SU-DHL-6 (cell line): ENCODE data around the gene COBLL1.

ENCODE experiments used
- H2AFZ ChIP-seq: fragments of 200-600 bp; sonication (generic); 2 replicates; pipeline ENCODE4 v1.6.1; 2014; ENCODE audit warnings: low read depth, mild to moderate bottlenecking, moderate library complexity, mixed read lengths, antibody characterized with exemption, low read length; ENCODE audit not compliant: severe bottlenecking
- H3F3A ChIP-seq: fragments of 200-600 bp; shearing (Covaris generic); 2 replicates; pipeline ENCODE4 v1.6.0; 2016; ENCODE audit warnings: antibody characterized with exemption, mild to moderate bottlenecking; ENCODE audit not compliant: insufficient read depth
- H3K27ac ChIP-seq: fragments of 200-600 bp; sonication (generic); 2 replicates; pipeline ENCODE4 v1.5.1; 2016; ENCODE audit warnings: low read depth, mild to moderate bottlenecking, low read length, moderate library complexity, mixed read lengths
- H3K27me3 ChIP-seq: fragments of 200-600 bp; sonication (generic), shearing (Covaris generic); 2 replicates; pipeline ENCODE4 v1.6.0; 2014; ENCODE audit warnings: mild to moderate bottlenecking, low read length
- H3K36me3 ChIP-seq: fragments of 200-600 bp; sonication (generic); 2 replicates; pipeline ENCODE4 v1.6.1; 2014; ENCODE audit warnings: mild to moderate bottlenecking, low read length, mixed read lengths
- H3K4me2 ChIP-seq: fragments of 300-600, 200-600 bp; shearing (Covaris generic), sonication (generic); 2 replicates; pipeline ENCODE4 v1.6.0; 2014; ENCODE audit warnings: low read length, low read depth, mild to moderate bottlenecking; ENCODE audit not compliant: poor library complexity, severe bottlenecking
- H3K4me3 ChIP-seq: fragments of 200-600 bp; sonication (generic); 2 replicates; pipeline ENCODE4 v1.5.1; 2014; ENCODE audit warnings: antibody characterized with exemption, low read length, mild to moderate bottlenecking, mixed read lengths; ENCODE audit not compliant: insufficient read depth, poor library complexity, severe bottlenecking
- H3K79me2 ChIP-seq: fragments of 200-600 bp; sonication (generic); 2 replicates; pipeline ENCODE4 v1.6.1; 2014; ENCODE audit warnings: mild to moderate bottlenecking, low read length, moderate library complexity; ENCODE audit not compliant: insufficient read depth
- H3K9ac ChIP-seq: fragments of 200-600 bp; sonication (generic); 2 replicates; pipeline ENCODE4 v1.7.0; 2014; ENCODE audit warnings: mild to moderate bottlenecking, low read length
- H3K9me2 ChIP-seq: fragments of 200-600 bp; sonication (generic); replicated peaks from 2 replicates; pipeline ENCODE4 v1.6.1; 2014; ENCODE audit warnings: low read length; ENCODE audit not compliant: insufficient read depth
- H3K9me3 ChIP-seq: fragments of 200-600 bp; sonication (generic); 2 replicates; pipeline ENCODE4 v1.6.1; 2014; ENCODE audit warnings: low read length, mixed read lengths; ENCODE audit not compliant: insufficient read depth
- H4K20me1 ChIP-seq: fragments of 200-600 bp; sonication (generic); 2 replicates; pipeline ENCODE4 v1.6.1; 2014; ENCODE audit warnings: low read depth, mild to moderate bottlenecking, antibody characterized with exemption, low read length, moderate library complexity, mixed read lengths
- EZH2phosphoT487 ChIP-seq: fragments of 200-600 bp; sonication (generic), shearing (Covaris generic); conservative IDR thresholded peaks from 2 replicates; pipeline ENCODE4 v1.6.1; 2018; ENCODE audit warnings: mild to moderate bottlenecking, antibody characterized with exemption, low read length, moderate library complexity, mixed read lengths
- TF ChIP-seq, protein P1 (sequence below): fragments of 200-600 bp; sonication (generic); IDR thresholded peaks from one replicate; pipeline ENCODE4 v1.5.1; 2017; ENCODE audit warnings: antibody characterized with exemption, mild to moderate bottlenecking, low read length, moderate library complexity; ENCODE audit not compliant: insufficient read depth, poor library complexity, severe bottlenecking

The COBLL1 gene

DNA sequence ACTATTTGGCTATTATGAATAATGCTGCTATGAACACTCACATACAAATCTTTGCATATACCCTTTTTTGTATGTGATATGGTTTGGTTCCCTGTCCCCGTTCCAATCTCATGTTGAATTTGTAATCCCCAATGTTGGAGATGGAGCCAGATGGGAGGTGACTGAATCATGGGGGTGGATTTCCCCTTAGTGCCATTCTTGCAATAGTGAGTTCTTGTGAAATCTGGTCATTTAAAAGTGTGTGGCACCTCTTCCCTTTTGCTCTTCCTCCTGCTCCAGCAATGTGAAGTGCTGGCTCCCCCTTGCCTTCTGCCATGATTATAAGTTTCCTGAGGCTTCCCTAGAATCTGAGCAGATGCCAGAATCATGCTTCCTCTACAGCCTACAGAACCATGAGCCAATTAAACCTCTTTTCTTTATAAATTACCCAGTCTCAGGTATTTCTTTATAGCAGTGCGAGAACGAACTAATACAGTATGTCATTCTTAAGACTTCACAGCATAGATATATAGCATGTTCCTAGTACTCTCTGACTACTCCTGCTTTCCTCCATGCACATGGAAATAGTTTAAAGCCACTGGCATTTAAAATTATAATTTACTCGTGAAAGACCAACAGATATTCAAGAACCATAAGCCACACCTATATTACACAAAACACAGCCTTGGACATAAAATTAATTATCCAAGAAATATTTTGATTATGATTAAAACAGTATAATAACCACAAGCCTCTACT, 75.2 kb downstream of the COBLL1 start:
- Histone ChIP-seq H3K9me2 (no peaks in the 10 kb centered on the region), H3K36me3 (no peaks in the 10 kb centered on the region), H2AFZ (no peak overlapping the region), H3K79me2 (no peaks in the 10 kb centered on the region), H3K27me3 (no peaks in the 10 kb centered on the region; the same call in 1 of the 2 replicates), H4K20me1 (no peaks in the 10 kb centered on the region), H3K4me2 (no peak overlapping the region), H3K9me3 (no peaks in the 10 kb centered on the region), H3K4me3 (no peak overlapping the region), H3K27ac (no peak overlapping the region), H3F3A (no peaks in the 10 kb centered on the region), H3K9ac (no peak overlapping the region)
- TF ChIP-seq EZH2phosphoT487: no peak
- TF ChIP-seq, protein P1, sequence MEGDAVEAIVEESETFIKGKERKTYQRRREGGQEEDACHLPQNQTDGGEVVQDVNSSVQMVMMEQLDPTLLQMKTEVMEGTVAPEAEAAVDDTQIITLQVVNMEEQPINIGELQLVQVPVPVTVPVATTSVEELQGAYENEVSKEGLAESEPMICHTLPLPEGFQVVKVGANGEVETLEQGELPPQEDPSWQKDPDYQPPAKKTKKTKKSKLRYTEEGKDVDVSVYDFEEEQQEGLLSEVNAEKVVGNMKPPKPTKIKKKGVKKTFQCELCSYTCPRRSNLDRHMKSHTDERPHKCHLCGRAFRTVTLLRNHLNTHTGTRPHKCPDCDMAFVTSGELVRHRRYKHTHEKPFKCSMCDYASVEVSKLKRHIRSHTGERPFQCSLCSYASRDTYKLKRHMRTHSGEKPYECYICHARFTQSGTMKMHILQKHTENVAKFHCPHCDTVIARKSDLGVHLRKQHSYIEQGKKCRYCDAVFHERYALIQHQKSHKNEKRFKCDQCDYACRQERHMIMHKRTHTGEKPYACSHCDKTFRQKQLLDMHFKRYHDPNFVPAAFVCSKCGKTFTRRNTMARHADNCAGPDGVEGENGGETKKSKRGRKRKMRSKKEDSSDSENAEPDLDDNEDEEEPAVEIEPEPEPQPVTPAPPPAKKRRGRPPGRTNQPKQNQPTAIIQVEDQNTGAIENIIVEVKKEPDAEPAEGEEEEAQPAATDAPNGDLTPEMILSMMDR: no peak

DNA sequence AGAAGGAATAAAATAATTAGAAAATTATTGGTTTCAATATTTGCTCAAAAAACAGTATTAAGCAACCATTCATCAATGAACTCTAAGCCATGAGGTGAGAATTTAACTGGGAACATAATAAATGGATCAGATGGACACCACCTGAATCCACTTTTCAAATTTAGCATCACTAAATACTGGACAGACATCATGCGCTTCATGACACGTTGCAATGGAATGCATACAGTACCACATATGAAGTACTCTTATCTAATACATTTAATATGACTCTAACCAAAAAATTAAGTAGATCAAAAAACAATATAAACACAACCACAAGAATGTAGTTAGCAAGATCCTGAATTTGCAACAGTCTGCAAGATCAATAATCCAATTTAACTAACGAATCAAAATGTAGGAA, 76.6 kb downstream of the COBLL1 start:
- Histone ChIP-seq H4K20me1 (no peaks in the 10 kb centered on the region), H3K4me3 (no peak overlapping the region), H3K4me2 (no peak overlapping the region), H3K36me3 (no peaks in the 10 kb centered on the region), H2AFZ (no peak overlapping the region), H3F3A (no peaks in the 10 kb centered on the region), H3K9me2 (no peaks in the 10 kb centered on the region), H3K9me3 (no peaks in the 10 kb centered on the region), H3K27ac (no peak overlapping the region), H3K27me3 (no peaks in the 10 kb centered on the region), H3K9ac (no peak overlapping the region), H3K79me2 (no peaks in the 10 kb centered on the region)
- no peak for TF ChIP-seq EZH2phosphoT487
- TF ChIP-seq, protein P1: no peak

DNA sequence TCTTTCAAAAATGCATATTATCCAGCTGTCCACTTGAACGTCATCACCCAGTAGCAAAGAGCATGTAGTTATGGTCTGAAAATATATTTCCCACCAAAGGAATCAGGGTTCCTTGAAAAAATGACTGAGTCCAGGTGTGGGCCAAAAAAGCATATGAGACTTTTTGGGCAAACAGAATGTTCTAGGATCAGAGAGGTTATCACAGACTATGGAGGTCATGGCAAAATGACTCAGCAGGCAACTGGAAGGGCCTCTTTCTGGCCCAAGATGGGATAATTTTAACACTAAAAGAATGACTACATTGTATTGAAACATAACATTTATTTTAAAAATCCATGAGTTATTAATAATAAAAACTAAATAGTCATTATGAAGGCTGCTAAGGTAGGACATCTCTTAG, 77.1 kb downstream of the COBLL1 start:
- Histone ChIP-seq H3K4me3 (no peak overlapping the region), H3K4me2 (no peak overlapping the region), H3F3A (no peaks in the 10 kb centered on the region), H3K9me2 (no peaks in the 10 kb centered on the region), H3K27ac (no peak overlapping the region), H3K36me3 (no peaks in the 10 kb centered on the region), H4K20me1 (no peaks in the 10 kb centered on the region), H3K9me3 (no peaks in the 10 kb centered on the region), H3K27me3 (no peaks in the 10 kb centered on the region), H3K79me2 (no peaks in the 10 kb centered on the region), H2AFZ (no peak overlapping the region), H3K9ac (no peak overlapping the region)
- no peak for TF ChIP-seq EZH2phosphoT487

DNA sequence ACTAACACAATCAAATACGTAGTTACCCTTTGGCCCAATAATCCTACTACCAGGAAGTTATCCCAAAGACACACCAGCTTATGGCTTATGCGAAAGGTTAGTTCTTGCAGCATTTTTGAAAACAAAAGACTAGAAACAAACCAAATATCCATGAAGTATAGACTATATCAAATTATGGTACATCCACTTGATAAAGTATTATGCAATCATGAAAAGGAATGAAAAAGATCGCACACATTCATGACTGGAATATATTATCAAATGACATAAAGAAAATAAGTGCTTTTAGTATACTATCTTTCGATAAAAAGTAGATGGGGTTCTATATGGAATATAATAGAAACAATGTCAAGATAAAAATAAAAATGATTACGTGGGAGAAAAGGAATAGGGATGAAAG, 78.2 kb downstream of the COBLL1 start:
- H3K9me2 ChIP-seq: no peaks in the 10 kb centered on the region
- no peak overlapping the region for H3K27ac ChIP-seq

More for the DNA sequence above, 78.2 kb downstream of the COBLL1 start:
- H4K20me1 ChIP-seq: no peaks in the 10 kb centered on the region
- no peaks in the 10 kb centered on the region for H3K79me2 ChIP-seq
- no peaks in the 10 kb centered on the region for H3K27me3 ChIP-seq
- H3K9ac ChIP-seq: no peak overlapping the region
- no peak overlapping the region for H3K4me2 ChIP-seq
- no peak for TF ChIP-seq EZH2phosphoT487
- TF ChIP-seq, protein P1: no peak
- no peak overlapping the region for H2AFZ ChIP-seq
- H3K4me3 ChIP-seq: no peak overlapping the region
- no peaks in the 10 kb centered on the region for H3K36me3 ChIP-seq
- no peaks in the 10 kb centered on the region for H3K9me3 ChIP-seq
- no peaks in the 10 kb centered on the region for H3F3A ChIP-seq
